Left forelimb (tissue), 1 donor: ENCODE results near the gene PROK1.

ENCODE experiments used
- DNase-seq: peaks from one replicate; pipeline ENCODE4 v3.0.0-alpha.2; 2018; ENCODE audit warnings: low spot score

Gene PROK1

DNA sequence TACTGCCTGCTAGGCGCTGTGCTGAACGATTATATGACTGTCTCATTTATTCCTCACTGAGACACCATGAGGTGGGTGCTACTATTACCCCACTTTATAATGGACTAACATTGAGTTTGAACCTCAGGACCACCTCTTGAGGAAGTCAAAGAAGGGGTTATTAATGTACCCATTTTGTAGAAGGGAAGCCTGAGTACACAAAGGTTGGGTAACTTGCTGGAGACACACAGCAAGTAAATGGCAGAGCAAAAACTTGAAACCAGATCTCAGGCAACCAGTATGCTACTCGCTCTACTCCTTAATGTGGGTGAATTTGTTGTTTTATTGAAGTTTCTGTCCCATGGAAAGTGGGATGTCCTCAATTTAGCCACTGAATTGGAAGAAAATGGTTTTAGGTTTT is 37.9 kb downstream of the PROK1 start:
- DNase-seq: no peak

DNA sequence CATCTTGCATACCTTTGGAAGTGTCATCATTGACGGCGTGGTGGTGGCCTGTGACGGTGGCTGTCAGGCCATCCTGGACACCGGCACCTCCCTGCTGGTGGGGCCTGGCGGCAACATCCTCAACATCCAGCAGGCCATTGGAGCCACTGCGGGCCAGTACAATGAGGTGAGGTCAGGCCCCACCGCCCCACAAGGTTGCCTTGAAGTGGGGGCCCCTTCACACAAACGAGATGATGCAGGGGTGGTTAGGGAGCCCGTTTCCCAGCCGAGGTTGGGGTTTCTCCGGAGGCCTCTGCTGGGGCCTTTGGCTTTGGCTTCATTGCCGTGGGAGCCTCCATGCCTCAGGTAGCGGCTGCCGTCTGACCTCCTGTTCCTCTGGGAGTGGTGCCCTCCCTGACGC is 38.5 kb downstream of the PROK1 start:
- no peak for DNase-seq

DNA sequence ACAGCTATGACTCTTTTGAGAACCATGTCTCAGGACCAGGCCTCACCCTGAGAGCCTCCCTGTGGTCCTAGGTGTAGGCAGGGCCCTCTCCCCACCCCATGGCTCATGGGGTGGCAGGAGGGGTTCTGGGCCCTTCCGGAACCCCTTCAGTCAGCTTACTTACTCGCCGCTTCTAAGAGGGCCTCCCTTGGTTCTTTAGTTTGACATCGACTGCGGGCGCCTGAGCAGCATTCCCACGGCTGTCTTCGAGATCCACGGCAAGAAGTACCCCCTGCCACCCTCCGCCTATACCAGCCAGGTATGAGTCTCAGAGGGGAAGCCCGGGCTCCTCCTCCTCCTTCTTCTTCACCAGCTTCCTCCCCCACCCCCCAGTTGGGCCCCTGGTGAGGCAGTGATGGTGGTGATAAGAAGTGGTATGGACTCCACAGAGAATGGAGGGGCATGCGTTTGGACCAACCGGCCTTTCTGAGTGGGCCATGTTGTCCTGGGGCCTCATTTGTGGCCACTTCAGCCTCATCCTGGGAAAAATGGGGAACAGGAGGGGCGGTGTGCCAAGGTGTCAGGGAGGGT is 39.1 kb downstream of the PROK1 start:
- no peak for DNase-seq

DNA sequence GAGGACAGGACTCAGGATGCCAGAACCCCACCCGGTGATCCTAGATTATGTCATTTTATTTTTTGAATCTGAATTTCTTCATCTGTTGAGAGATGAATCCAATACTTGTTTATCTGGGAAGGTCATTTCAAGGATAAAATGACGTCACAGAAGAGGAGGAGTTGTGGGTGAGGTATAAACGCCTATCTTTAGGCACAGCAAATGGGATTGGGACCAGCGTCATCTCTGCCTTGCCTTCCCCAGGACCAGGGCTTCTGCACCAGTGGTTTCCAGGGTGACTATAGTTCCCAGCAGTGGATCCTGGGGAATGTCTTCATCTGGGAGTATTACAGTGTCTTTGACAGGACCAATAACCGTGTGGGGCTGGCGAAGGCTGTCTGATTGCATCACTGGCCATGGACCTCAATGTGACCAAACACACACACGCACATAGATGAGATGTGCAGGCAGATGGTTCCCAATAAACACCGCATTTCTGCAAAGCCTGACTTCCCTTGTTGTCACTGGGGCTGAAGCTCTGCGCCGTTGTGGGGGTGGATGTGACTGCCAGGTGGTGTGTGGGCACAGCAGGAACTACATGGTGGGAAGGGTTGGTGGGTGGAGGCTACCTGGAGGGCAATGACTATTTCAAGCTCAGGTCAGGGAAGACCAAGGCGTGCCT is 40.0 kb downstream of the PROK1 start:
- no peak for DNase-seq

DNA sequence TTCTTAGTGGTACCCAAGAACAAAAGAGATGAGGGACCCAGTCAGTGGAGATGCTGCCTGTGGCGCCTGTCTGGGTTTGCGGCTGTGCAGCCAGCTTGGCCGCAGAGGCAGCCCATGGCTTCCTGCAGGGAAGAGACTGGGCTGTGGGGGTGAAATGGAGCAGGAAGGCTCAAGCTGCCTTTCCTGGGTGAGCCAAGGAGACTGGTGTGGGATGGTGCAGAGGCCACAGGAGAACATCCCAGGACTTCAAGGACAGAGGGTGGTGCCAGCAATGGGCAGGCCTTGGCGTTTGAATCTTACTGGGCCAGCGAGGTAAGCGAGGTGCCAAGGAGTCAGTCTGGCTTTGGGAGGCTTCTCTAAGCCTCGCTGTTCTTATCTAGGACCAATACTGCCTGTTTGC is 41.6 kb downstream of the PROK1 start:
- DNase-seq: no peak

DNA sequence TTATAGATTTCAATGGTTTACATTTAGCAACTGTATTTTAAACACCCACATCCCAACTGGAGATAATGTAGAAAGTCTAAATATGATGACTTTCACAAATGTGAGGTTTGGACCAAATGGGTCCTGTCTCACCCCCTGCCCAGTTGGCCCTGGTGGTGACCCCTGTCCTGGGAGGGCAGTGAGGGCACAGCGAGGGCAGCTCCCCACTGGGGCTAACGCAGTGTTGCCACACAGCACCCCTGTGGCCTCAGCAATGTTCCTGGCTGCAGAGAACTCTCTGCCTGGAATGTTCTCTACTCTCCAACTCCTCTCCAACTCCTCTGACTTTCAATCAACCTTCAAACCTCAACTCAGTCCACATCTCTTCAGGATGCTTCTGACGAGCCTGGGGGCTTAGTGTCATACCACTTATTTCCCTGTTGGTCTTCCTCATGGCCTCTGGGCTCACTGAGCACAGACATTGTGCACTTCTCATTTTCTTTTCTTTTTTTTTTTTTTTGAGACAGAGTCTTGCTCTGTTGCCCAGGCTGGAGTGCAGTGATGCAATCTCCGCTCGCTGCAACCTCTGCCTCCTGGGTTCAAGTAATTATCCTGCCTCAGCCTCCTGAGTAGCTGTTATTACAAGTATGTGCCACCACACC is 42.2 kb downstream of the PROK1 start:
- DNase-seq: no peak

DNA sequence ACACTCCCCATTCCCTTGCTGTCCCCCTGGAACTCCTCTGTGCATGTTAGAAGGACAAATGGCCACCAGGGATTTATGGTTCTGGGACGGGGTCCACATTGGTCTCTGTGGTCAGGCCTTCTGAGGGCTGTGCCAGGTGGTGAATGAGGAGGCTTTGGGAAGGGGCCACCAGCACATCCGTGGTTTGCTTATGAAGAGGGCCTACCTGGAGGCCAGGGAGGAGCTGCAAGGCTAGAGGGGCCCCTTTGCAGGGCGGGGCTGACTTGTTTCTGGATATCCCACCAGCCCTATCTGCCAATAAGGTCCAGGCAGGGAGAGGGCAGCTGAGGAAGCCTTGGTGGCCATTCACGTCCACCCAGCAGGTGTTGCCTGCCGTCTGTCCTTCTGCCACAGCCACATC is 43.1 kb downstream of the PROK1 start:
- DNase-seq: no peak

DNA sequence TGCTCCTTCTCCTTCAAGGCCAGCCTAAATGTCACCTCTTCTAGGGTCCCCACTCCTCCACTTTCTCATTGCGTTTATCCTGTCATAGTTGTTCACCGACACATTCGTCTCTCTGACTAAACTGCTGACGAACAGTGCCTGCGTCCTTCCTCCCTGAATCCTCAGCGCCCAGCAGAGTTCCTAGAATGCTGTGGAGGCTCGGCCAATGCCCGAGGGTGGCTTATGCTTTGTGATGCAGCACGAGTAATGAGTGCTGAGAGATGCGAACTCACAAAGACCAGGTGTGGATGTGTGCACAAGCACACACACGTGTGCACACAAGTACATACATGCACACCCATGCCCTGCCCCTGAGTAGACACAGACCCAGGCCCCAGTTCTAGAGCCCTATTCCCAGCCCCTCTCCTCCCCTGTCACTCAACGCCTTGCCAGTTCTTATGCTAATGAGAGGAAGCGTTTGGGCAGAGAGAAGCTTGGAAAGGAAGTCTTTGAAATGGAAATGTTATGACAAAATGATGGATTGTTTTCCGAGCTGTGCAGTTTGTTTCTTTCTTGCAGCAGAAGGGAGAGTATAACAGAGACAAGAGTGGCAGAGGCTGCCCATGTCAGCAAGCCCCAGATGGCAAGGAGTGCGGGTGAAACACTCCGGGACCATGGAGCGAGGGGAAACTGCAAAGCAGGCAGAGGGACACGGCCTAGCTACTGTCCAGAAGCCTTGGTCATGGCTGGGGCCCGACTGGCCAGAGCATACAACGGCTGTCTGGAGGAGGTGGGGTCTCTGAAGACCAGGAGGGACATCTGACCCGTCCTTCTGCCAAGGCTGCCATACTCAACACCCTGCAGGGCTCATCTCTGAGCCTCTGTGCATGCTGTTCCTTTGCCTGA is 43.8 kb downstream of the PROK1 start:
- no peak for DNase-seq

DNA sequence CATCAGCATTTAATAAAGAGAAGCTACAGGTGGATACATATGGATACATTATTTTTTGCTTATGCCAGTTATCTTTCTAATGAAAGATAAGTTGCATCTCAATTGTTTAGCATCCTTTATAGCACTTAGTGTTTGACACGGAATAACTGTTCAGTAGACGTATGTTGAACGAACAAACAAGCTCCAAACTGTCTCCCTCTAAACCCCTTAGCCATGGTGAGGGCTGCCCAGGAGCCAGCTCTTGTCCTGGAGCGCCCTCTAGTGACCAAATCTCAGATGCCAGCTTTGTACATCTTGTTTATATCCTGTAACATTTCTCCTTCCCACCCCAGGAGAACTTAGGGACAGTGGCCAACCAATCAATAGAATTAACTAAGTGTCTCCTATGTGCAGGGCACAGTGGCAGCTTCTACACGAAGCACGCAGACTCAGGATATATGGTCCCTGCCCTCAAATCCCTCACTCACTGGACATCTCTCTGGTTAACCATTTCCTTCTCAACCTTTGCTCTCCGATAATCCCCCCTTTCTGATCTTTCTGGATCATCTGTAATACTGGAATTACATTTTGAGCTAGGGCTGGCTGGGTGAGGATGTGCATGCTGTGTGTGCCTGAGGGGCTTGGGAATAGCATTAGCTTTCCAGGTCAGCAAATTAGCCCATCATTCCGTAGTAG is 45.1 kb downstream of the PROK1 start:
- DNase-seq: no peak

DNA sequence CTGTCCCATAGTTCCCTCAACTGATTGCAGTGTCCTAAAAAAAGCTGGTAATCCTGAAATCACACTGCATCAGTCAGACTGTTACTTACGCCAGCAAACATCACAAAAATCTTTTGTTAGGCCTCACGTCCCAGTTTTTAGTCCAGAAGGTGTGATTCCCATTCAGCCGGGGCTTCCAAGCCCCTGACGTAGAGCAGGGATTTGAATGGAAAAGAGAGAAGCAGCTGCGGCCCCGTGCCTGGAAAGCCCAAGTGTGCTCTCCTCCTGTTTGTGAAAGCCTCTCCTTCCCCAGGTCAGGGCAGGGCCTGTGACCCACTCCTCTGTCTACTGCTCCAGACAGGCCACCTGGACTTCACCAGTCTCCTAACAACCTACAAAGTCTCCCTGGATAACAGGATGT is 47.3 kb downstream of the PROK1 start:
- no peak for DNase-seq

DNA sequence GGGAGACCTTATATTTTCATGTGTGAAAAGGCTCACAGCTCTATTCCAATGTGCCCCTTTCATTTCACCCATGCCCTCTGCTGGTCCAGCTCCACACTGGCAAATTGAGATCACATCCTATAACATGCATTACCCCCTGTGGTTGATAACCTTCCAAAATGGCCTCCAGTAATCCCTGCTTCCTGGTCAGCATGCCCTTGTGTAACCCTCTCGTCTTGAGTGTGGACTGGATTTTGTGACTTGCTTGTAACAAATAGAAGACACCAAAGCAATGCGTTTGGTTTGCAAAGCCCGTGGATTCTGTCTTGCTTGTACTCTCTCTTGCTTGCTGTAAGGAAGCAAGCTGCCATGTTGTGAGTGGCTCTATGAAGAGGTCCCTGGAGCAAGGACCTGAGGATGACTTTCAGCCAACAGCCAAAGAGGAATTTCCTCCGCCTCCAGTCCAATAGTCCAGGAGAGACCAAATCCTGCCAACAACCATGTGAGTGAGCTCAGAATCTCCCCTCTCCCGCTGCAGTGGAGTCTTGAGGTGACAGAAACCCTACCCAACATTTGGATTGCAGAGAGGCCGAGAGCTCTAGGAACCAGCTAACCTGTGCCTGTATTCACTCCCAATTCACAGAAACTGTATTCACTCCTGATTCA is 50.7 kb downstream of the PROK1 start:
- DNase-seq: no peak

DNA sequence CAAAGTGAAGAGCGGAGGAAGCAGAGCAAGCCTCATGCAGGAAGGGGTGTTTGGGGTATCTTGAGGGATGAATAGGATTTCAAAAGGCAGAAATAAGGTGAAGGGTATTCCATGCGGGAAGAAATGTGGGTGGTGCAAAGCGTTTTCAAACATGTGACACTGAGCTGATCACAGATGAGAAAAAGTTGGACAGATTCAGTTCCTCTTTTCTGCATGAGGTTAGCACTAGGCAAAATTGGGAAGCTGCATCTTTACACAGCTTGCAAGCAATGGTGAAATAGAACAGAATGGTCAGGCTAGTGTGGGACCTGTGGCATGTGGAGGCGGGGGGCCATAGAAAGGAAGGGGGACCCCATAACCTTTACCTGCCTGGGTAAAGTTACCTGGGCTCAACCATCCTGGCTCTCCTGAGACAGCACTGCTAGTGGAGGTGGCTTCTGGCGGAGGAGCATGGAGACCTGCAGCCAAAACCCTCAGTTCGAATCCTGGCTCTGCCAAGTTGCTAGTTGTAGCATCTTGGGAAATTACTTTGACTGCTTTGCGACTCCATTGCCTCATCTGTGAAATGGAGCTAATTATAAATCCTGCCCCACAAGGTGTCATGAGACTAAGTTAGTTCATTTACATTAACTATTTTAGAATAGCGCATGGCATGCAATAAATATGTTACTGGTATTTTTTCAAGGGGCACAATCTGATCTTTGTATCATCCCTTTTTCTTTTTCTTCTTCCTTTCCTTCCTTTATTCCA is 51.6 kb downstream of the PROK1 start:
- no peak for DNase-seq

DNA sequence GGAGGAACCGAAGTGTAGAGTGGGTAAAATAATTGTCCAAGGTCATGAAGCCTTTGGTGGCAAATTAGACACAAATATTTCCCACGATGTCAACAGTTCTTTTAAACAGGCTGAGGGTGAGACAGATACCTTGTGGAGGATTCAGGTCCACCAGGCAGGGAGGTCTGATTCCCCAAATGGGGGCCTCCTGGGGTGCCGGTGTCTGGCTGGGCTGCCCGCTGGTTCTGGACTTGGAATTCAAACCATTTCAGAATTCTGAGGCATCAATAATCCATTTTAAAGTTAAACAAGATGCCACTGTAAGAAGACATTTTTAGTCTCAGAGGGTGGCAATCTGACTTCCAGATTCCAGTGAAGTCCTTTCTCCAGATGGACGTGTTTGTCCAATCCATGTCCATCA is 52.5 kb downstream of the PROK1 start:
- no peak for DNase-seq

DNA sequence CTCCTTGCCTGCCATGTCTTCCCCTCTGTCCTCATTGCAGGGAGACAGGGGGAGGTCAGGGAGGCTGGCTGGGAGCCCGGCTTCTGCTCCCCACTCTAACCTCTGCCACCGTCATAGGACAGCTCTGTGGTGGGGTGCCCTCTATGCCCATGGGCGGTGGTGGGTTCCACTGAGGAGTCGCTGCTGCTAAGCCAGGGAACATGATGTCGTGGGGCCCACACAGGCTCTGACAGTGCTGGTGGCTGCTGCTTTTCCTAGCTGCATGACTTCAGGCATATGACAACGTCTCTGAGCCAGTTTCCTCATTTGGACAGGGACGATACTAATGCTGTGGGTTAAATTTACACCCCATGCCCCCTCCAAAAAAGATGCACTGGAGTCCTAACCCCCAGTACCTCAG is 53.3 kb downstream of the PROK1 start:
- DNase-seq: no peak

DNA sequence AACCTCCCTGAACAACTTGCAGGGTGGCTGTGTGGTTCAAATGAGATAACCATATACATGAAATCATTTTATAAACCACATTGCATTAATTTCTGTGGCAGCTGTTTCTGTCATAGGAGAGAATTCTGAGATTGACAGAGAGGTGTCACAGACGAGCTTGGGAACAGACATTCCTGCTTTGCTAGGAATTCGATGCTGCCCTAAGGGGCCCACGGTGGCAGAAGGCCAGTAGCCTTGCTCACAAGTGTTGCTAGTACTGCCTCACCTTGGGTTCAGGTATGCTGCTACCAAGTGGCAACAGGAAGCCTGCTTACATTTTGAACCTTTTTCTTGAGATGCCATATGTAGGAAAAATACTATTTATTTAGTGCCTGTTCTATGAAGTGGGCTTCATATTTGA is 54.6 kb downstream of the PROK1 start:
- no peak for DNase-seq

DNA sequence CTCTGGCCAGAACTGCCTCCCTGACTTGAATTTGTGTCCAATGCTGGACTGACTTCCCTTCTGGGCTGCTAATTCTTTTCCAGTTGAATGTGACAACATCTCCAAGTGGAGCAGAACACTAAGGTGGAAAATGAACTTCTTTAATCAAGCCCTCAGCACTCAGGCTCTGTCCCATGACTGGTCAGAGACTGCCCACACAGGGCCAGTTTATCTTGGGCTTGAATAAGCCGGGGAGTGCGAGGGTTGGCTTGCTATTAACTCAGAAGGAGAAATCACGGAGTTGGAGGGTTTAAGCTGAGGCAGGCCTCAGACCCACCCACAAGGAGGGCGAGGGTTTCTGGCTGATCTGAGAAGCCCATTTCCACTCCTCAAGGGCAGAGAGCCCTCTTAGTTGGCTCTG is 55.6 kb downstream of the PROK1 start:
- no peak for DNase-seq
